Endodermal cell (in vitro differentiated cells): ENCODE results near the gene WNK4. TPM values are rescaled to one million over a fixed set of nuclear protein-coding genes. Genes with fewer than 3 reads are reported as not detected.

Experiments used
- DNase-seq: peaks from one replicate; pipeline ENCODE4 v3.0.0-alpha.2; 2017
- H3K27ac ChIP-seq: 2 replicates; pipeline ENCODE4 v1.5.1; 2013; ENCODE audit warnings: mild to moderate bottlenecking, low read depth, low read length, moderate library complexity
- H3K27me3 ChIP-seq: 2 replicates; pipeline ENCODE4 v1.6.1; 2013; ENCODE audit warnings: mild to moderate bottlenecking, low read length, moderate library complexity; ENCODE audit not compliant: insufficient read depth, control insufficient read depth, poor library complexity, severe bottlenecking
- H3K36me3 ChIP-seq: 2 replicates; pipeline ENCODE4 v1.7.0; 2013; ENCODE audit warnings: mild to moderate bottlenecking, low read length, moderate library complexity; ENCODE audit not compliant: control insufficient read depth, insufficient read depth
- H3K4me1 ChIP-seq: one replicate; pipeline ENCODE4 v1.7.0; 2013; ENCODE audit warnings: low read length; ENCODE audit not compliant: control insufficient read depth, insufficient read depth
- H3K4me3 ChIP-seq: 2 replicates; pipeline ENCODE4 v1.5.1; 2013; ENCODE audit warnings: mild to moderate bottlenecking, low read length, moderate library complexity
- H3K9ac ChIP-seq: 2 replicates; pipeline ENCODE4 v1.6.1; 2013; ENCODE audit warnings: mild to moderate bottlenecking, low read length, moderate library complexity; ENCODE audit not compliant: poor library complexity, severe bottlenecking; ENCODE audit errors: extremely low read depth
- H3K9me3 ChIP-seq: 2 replicates; pipeline ENCODE4 v1.6.1; 2013; ENCODE audit warnings: mild to moderate bottlenecking, low read length, moderate library complexity; ENCODE audit not compliant: control insufficient read depth
- H3K27ac Mint-ChIP-seq: 2 replicates; pipeline ENCODE4 v1.8.0; 2020; ENCODE audit warnings: mixed read lengths
- H3K27me3 Mint-ChIP-seq: 2 replicates; pipeline ENCODE4 v1.8.0; 2021; ENCODE audit warnings: mild to moderate bottlenecking, mixed read lengths; ENCODE audit not compliant: insufficient read depth
- H3K36me3 Mint-ChIP-seq: 2 replicates; pipeline ENCODE4 v1.8.0; 2020; ENCODE audit warnings: low read depth, mixed read lengths
- H3K4me1 Mint-ChIP-seq: 2 replicates; pipeline ENCODE4 v1.8.0; 2020; ENCODE audit warnings: mixed read lengths
- H3K4me3 Mint-ChIP-seq: 2 replicates; pipeline ENCODE4 v1.8.0; 2020; ENCODE audit warnings: mild to moderate bottlenecking, moderate library complexity, mixed read lengths
- H3K9me3 Mint-ChIP-seq: 2 replicates; pipeline ENCODE4 v1.8.0; 2020; ENCODE audit warnings: mild to moderate bottlenecking, mixed read lengths
- WGBS, 2 experiments: methylation state at CpG; one replicate each; pipeline versions ENCODE4 v1.1.5 to v1.1.7; 2013; ENCODE audit warnings: missing lambda C conversion rate in 2 of 2, mixed read lengths in 1 of 2; ENCODE audit not compliant: insufficient coverage in 1 of 2, insufficient read length in 1 of 2; 5-methylcytosine and 5-hydroxymethylcytosine counted together
- total RNA-seq, 2 donors: library from RNA; stranded (reverse); fragmentation: NEBNext Ultra II Directional in 1 of 2; extraction: Animal tissue kit (Norgen Biotek cat#: 25700) in 1 of 2; gene quantifications; 2 replicates in 1 of 2; 3 replicates in 1 of 2; pipeline ENCODE4 v1.2.1, GENCODE V29; 2021
- TF ChIP-seq, protein P1 (sequence below): fragments of 200-600 bp; sonication (generic); conservative IDR thresholded peaks from 2 replicates; pipeline ENCODE4 v1.5.0; 2021; ENCODE audit warnings: antibody characterized with exemption, mild to moderate bottlenecking

The WNK4 gene
- total RNA-seq, 2 donors from 2014 or later, result 2.1 to 3.3 TPM

DNA sequence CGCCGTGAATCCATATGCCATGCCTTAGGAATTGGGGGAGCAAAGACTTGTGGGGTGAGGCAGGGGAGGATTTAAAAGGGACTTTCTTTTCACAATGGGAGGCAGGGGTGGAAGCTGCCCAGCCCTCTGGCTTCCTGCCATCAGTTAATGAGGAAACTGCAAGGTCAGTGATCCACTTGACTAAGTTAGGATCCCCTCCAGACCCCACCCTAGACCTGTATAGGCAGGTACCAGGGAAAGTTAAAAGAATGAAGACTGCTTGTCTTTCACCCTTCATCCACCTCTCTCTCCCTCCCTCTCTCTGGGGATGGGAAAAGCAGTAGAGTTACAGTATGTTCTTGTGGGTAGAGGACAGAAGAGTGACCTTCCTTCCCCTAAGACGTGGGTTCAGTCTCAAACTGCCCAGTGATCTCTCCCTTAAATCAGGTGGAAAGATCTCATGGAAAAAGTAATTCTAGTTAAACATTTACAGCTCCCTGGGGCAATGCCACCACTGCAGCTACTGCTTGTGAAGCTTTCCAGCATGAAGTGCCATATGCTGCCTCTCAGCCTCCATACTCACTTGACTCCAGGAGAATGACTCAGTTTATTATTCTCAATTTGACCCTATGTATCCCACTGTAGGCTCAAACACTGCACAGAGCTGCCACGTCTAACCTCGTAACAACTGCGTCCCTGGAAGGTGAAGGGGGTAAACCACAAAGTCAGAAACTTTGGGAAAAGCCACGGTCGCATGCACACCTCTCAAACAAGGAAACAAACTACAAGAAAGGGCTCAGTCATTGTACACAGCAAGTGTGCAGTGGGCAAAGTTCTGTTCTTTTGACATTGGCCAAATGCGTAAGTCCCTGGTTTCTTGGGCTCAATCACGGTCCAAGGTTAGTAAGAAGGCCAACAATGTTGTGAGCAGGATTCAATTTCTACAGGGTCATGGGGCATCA lies 16.9 kb downstream of the WNK4 start:
- TF ChIP-seq, protein P1, sequence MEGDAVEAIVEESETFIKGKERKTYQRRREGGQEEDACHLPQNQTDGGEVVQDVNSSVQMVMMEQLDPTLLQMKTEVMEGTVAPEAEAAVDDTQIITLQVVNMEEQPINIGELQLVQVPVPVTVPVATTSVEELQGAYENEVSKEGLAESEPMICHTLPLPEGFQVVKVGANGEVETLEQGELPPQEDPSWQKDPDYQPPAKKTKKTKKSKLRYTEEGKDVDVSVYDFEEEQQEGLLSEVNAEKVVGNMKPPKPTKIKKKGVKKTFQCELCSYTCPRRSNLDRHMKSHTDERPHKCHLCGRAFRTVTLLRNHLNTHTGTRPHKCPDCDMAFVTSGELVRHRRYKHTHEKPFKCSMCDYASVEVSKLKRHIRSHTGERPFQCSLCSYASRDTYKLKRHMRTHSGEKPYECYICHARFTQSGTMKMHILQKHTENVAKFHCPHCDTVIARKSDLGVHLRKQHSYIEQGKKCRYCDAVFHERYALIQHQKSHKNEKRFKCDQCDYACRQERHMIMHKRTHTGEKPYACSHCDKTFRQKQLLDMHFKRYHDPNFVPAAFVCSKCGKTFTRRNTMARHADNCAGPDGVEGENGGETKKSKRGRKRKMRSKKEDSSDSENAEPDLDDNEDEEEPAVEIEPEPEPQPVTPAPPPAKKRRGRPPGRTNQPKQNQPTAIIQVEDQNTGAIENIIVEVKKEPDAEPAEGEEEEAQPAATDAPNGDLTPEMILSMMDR, result no peak
- peaks cover 6% of the 10 kb centered on the region for H3K9me3 Mint-ChIP-seq

DNA sequence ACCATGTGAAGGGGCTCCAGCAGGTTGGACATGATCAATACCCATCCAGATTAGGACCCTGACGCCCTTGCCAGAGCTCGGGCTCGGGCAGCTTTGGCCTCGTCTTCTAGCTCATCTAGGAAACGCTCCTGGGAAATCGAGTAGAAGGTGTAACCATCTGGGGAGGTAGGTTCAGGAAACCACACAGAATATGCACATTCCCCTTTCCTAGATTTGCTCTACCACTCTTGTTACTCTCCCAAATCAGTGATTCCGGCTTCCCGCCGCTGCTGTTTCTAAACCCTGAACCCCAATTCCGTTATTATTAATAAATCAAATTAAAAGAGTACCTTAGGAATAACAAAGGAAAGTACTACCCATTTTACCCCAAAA lies 17.6 kb downstream of the WNK4 start:
- Mint-ChIP-seq H3K27ac (peak overlapping the region; percentile 85), H3K36me3 (peaks cover 20% of the 10 kb centered on the region), H3K4me3 (peak overlapping the region; percentile 87), H3K9me3 (peaks cover 6% of the 10 kb centered on the region), H3K4me1 (peaks cover 22% of the 10 kb centered on the region), H3K27me3 (peaks cover 22% of the 10 kb centered on the region)
- TF ChIP-seq, protein P1, result no peak
- peak overlapping the region; percentile 91 for H3K4me3 ChIP-seq
- no peak for DNase-seq
- no peaks in the 10 kb centered on the region for H3K27me3 ChIP-seq
- no peak overlapping the region for H3K27ac ChIP-seq
- no peaks in the 10 kb centered on the region for H3K4me1 ChIP-seq
- no peaks in the 10 kb centered on the region for H3K36me3 ChIP-seq
- WGBS, 2 experiments, result 55 to 78% methylated on average over 4 to 7 of the region's 10 CpGs
- H3K9me3 ChIP-seq, result no peaks in the 10 kb centered on the region
- peak overlapping the region; percentile 54 for H3K9ac ChIP-seq

More for the DNA sequence above, 16.9 kb downstream of the WNK4 start:
- no peaks in the 10 kb centered on the region for H3K36me3 ChIP-seq
- H3K27me3 ChIP-seq, result no peaks in the 10 kb centered on the region
- Mint-ChIP-seq H3K4me3 (peak overlapping the region; percentile 87), H3K4me1 (peaks cover 16% of the 10 kb centered on the region), H3K27me3 (peaks cover 23% of the 10 kb centered on the region), H3K36me3 (peaks cover 20% of the 10 kb centered on the region), H3K27ac (peak overlapping the region; percentile 13)
- no peaks in the 10 kb centered on the region for H3K4me1 ChIP-seq
- H3K9ac ChIP-seq, result peak overlapping the region; percentile 54
- 93 to 98% methylated on average over 7 to 10 of the region's 10 CpGs for WGBS, 2 experiments
- H3K4me3 ChIP-seq, result peak overlapping the region; percentile 91
- no peak for DNase-seq
- H3K27ac ChIP-seq, result no peak overlapping the region
- H3K9me3 ChIP-seq, result no peaks in the 10 kb centered on the region

DNA sequence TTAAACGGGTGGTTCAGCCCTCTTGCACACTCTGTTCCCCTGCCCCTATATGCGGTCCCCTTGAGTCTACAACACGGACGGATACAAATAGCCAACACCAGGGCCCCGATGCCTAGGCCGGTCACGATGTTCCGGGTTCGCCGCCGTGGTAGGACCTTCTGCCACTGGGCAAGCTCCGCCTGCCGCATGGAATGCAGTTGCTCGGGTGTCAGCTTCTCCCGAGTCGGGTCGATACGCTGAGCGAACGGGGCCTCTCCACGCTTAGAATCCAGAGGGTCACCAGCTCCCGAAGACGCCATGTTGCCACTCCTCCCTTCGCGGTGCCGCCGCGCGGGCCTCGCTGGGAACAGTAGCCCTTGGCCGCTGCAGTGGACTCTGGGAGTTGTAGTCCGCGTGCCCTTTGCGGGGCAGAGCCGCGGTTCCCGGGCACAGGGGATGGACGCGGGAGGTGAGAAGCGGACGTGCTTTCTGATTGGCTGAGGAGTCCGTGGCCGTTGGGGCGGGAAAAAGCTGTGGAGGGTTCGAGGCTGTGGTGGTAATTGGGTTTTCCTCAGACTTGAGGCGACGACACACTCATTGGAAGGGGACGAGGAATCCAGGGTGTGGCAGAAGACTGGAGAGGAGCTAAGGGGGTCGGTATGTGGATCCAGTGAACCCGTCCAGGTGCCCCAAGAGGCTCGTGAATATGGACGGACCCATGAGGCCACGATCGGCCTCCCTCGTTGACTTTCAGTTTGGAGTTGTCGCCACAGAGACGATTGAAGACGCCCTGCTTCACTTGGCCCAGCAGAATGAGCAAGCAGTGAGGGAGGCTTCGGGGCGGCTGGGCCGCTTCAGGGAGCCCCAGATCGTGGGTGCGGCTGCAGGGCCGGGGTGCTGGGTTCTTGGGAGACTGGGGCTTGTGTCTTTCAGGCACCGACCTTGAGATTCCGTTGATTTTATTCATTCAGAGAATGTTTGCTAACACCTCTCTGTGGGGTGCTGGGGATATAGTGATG lies 18.3 kb downstream of the WNK4 start, which contains the start of the genes CNTD1 and COA3:
Gene CNTD1 (plus strand): TSS at position 479 of the 998 bp plus-strand sequence. CDS start 207 bp downstream, at position 686.
Gene COA3 (minus strand): TSS at position 322 of the 998 bp plus-strand sequence. CDS start 23 bp downstream, at position 299.
- H3K27ac ChIP-seq, result no peak within 1 kb of the TSS
- peak within 1 kb of the TSS; percentile 85 for H3K27ac Mint-ChIP-seq
- no peaks in the 10 kb centered on the region for H3K27me3 ChIP-seq
- H3K4me3 Mint-ChIP-seq, result peak within 1 kb of the TSS; percentile 87
- peaks cover 27% of the 10 kb centered on the region for H3K4me1 Mint-ChIP-seq
- H3K27me3 Mint-ChIP-seq, result peaks cover 22% of the 10 kb centered on the region
- peak; percentile 98 for DNase-seq
- H3K36me3 Mint-ChIP-seq, result peaks cover 19% of the 10 kb centered on the region
- no peaks in the 10 kb centered on the region for H3K9me3 ChIP-seq
- peaks cover 6% of the 10 kb centered on the region for H3K9me3 Mint-ChIP-seq
- H3K9ac ChIP-seq, result peak within 1 kb of the TSS; percentile 54
- H3K4me1 ChIP-seq, result peaks cover 3% of the 10 kb centered on the region
- TF ChIP-seq, protein P1, result peak; percentile 24
- 30 to 40% methylated on average over 37 to 66 of the region's 66 CpGs for WGBS, 2 experiments
- no peaks in the 10 kb centered on the region for H3K36me3 ChIP-seq
- H3K4me3 ChIP-seq, result peak within 1 kb of the TSS; percentile 91
